GM23338 (cell line): ENCODE measurements around the gene RALBP1. TPM values are rescaled to one million over a fixed set of nuclear protein-coding genes. Genes with fewer than 3 reads are reported as not detected.

Experiments used
- ATAC-seq: fragments of 200-7000 bp; cut with Tn5 transposase; 3 replicates; pipeline ENCODE4 v1.9.1; 2020
- DNase-seq: peaks from one replicate; pipeline ENCODE4 v3.0.0-alpha.2; 2015; ENCODE audit warnings: low spot score
- H2AFZ ChIP-seq: fragments of 200-600 bp; sonication (generic); 2 replicates; pipeline ENCODE4 v1.8.0; 2016; ENCODE audit warnings: antibody characterized with exemption, mild to moderate bottlenecking, moderate library complexity
- H3F3A ChIP-seq: fragments of 200-600 bp; sonication (generic); replicated peaks from 2 replicates; pipeline ENCODE4 v1.8.0; 2017; ENCODE audit warnings: antibody characterized with exemption, mixed run types, low read depth
- H3K27ac ChIP-seq: fragments of 200-600 bp; sonication (generic); 2 replicates; pipeline ENCODE4 v1.6.1; 2016; ENCODE audit warnings: low read depth
- H3K27me3 ChIP-seq: fragments of 200-600 bp; sonication (generic); 2 replicates; pipeline ENCODE4 v1.8.0; 2016; ENCODE audit warnings: mild to moderate bottlenecking, mixed run types, moderate library complexity; ENCODE audit not compliant: insufficient read depth
- H3K36me3 ChIP-seq: fragments of 200-600 bp; sonication (generic); 2 replicates; pipeline ENCODE4 v1.8.0; 2016; ENCODE audit warnings: mild to moderate bottlenecking; ENCODE audit not compliant: insufficient read depth
- H3K4me1 ChIP-seq: fragments of 200-600 bp; sonication (generic); 2 replicates; pipeline ENCODE4 v1.8.0; 2016; ENCODE audit warnings: mild to moderate bottlenecking, moderate library complexity; ENCODE audit not compliant: insufficient read depth
- H3K4me2 ChIP-seq: fragments of 200-600 bp; sonication (generic); 2 replicates; pipeline ENCODE4 v1.7.1; 2017; ENCODE audit warnings: mixed run types
- H3K4me3 ChIP-seq: fragments of 200-600 bp; sonication (generic); 2 replicates; pipeline ENCODE4 v1.6.1; 2016; ENCODE audit warnings: mixed run types
- H3K79me2 ChIP-seq: fragments of 200-600 bp; sonication (generic); replicated peaks from 2 replicates; pipeline ENCODE4 v1.8.0; 2017; ENCODE audit warnings: mild to moderate bottlenecking; ENCODE audit not compliant: insufficient read depth
- H3K9me2 ChIP-seq: fragments of 200-600 bp; sonication (generic); 2 replicates; pipeline ENCODE4 v1.8.0; 2017; ENCODE audit not compliant: insufficient read depth
- H4K20me1 ChIP-seq: fragments of 200-600 bp; sonication (generic); replicated peaks from 2 replicates; pipeline ENCODE4 v1.8.0; 2017; ENCODE audit warnings: mild to moderate bottlenecking; ENCODE audit not compliant: insufficient read depth
- H3K27ac Mint-ChIP-seq: 2 replicates; pipeline ENCODE4 v1.8.0; 2020; ENCODE audit warnings: inconsistent platforms, mild to moderate bottlenecking, moderate library complexity, mixed read lengths
- H3K27me3 Mint-ChIP-seq: 3 replicates; pipeline ENCODE4 v1.8.0; 2022; ENCODE audit warnings: low read depth, mild to moderate bottlenecking, moderate library complexity, mixed read lengths, inconsistent platforms; ENCODE audit not compliant: insufficient read depth, poor library complexity
- H3K36me3 Mint-ChIP-seq: 3 replicates; pipeline ENCODE4 v1.8.0; 2021; ENCODE audit warnings: low read depth, mild to moderate bottlenecking, inconsistent platforms, moderate library complexity, mixed read lengths
- H3K4me1 Mint-ChIP-seq: 3 replicates; pipeline ENCODE4 v1.8.0; 2020; ENCODE audit warnings: mild to moderate bottlenecking, inconsistent platforms, mixed read lengths
- H3K4me3 Mint-ChIP-seq: 3 replicates; pipeline ENCODE4 v1.8.0; 2021; ENCODE audit warnings: moderate library complexity, mild to moderate bottlenecking, inconsistent platforms, mixed read lengths
- H3K9me3 Mint-ChIP-seq: 3 replicates; pipeline ENCODE4 v1.8.0; 2020; ENCODE audit warnings: moderate library complexity, mild to moderate bottlenecking, inconsistent platforms, mixed read lengths
- CREB1 ChIP-seq: fragments of 250-450 bp; sonication (Bioruptor Pico); IDR thresholded peaks from 2 replicates; pipeline ENCODE4 v1.5.0; 2020; ENCODE audit warnings: low read depth, mild to moderate bottlenecking, moderate library complexity
- EZH2 ChIP-seq: fragments of 200-600 bp; sonication (generic); IDR thresholded peaks from one replicate; pipeline ENCODE4 v1.8.0; 2017; ENCODE audit warnings: antibody characterized with exemption, mild to moderate bottlenecking, low read depth; ENCODE audit not compliant: unreplicated experiment
- EZH2phosphoT487 ChIP-seq: fragments of 200-600 bp; sonication (generic); IDR thresholded peaks from one replicate; pipeline ENCODE4 v1.8.1; 2018; ENCODE audit warnings: antibody characterized with exemption; ENCODE audit not compliant: unreplicated experiment
- JUNB ChIP-seq: IDR thresholded peaks from one replicate; pipeline ENCODE4 v1.6.1; 2016; ENCODE audit warnings: antibody characterized with exemption; ENCODE audit not compliant: unreplicated experiment
- NANOG ChIP-seq: IDR thresholded peaks from 2 replicates; pipeline ENCODE4 v1.6.1; 2016; ENCODE audit warnings: antibody characterized with exemption, borderline replicate concordance
- POLR2AphosphoS5 ChIP-seq: IDR thresholded peaks from 2 replicates; pipeline ENCODE4 v1.6.1; 2016; ENCODE audit warnings: antibody characterized with exemption, low read depth
- STAT1 ChIP-seq: IDR thresholded peaks from one replicate; pipeline ENCODE4 v1.6.1; 2016; ENCODE audit warnings: antibody characterized with exemption; ENCODE audit not compliant: unreplicated experiment
- ZNF114 ChIP-seq: fragments of 250-450 bp; sonication (Bioruptor Pico); IDR thresholded peaks from 2 replicates; pipeline ENCODE4 v1.5.0; 2020; ENCODE audit warnings: mild to moderate bottlenecking, moderate library complexity
- ZNF331 ChIP-seq: fragments of 250-450 bp; sonication (Bioruptor Pico); IDR thresholded peaks from 2 replicates; pipeline ENCODE4 v1.5.0; 2020; ENCODE audit warnings: low read depth, mild to moderate bottlenecking, moderate library complexity
- polyA plus RNA-seq: library from polyadenylated mRNA; unstranded; fragments of >200 nt; fragmentation: Nextera tagmentation; extraction: Ambion mirVana; gene quantifications from 2 replicates; pipeline ENCODE4 v1.2.1, GENCODE V29; 2016
- total RNA-seq: library from RNA; depleted of rRNA; stranded (reverse); fragments of >200 nt; shearing (Covaris generic); gene quantifications from 2 replicates; pipeline ENCODE4 v1.2.3, GENCODE V29; 2014
- TF ChIP-seq, protein P1 (sequence below), 2 experiments: fragments of 200-600 bp in 1 of 2; sonication (generic) in 1 of 2; conservative IDR thresholded peaks; 2 replicates each; pipeline versions ENCODE4 v1.5.1 to v1.6.1; 2016 to 2017; ENCODE audit warnings: antibody characterized with exemption in 2 of 2, low read depth in 2 of 2, mild to moderate bottlenecking in 2 of 2, moderate library complexity in 1 of 2
- TF ChIP-seq, protein P2 (sequence below): IDR thresholded peaks from one replicate; pipeline ENCODE4 v1.6.1; 2018; ENCODE audit warnings: antibody characterized with exemption; ENCODE audit not compliant: unreplicated experiment
- TF ChIP-seq, protein P3 (sequence below): fragments of 250-450 bp; sonication (Bioruptor Pico); IDR thresholded peaks from 2 replicates; pipeline ENCODE4 v1.5.0; 2020; ENCODE audit warnings: mild to moderate bottlenecking, moderate library complexity
- TF ChIP-seq, protein P4 (sequence below): IDR thresholded peaks from 2 replicates; pipeline ENCODE4 v1.6.1; 2016; ENCODE audit warnings: antibody characterized with exemption

RALBP1 gene
- total and polyA plus RNA-seq, 2 experiments from 2014 or later = 80.9 to 103 TPM

DNA sequence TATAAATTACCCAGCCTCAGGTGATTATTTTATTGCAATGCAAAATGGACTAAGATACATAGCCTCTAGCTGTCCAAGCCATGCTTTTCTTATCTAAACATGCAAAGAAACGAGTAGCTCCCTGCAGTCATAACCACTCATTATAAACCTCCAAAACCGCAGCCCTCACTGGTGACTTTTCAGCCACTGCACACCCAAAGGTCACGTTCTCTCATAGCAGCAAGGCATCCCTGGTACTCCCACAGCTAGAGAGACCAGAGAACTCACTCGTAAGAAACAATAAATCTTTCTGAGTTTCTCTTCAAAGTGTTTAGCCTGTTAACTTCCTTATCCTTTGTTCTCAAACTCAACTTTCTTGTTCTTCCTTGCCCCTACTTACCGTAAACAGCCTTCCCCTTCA is 28.5 kb upstream of the RALBP1 start:
- DNase-seq (no peak), ATAC-seq (no peak)
- Histone ChIP-seq H4K20me1 (no peaks in the 10 kb centered on the region), H3K27me3 (no peaks in the 10 kb centered on the region), H3K27ac (no peak overlapping the region), H3F3A (no peaks in the 10 kb centered on the region; the same call in 1 of the 2 replicates), H2AFZ (no peak overlapping the region), H3K4me2 (no peak overlapping the region), H3K36me3 (no peaks in the 10 kb centered on the region; the same call in 1 of the 2 replicates), H3K9me2 (0 out of 2 replicates have a peak, but pooled peaks cover 5% of the 10 kb centered on the region), H3K4me1 (no peaks in the 10 kb centered on the region), H3K79me2 (no peaks in the 10 kb centered on the region), H3K4me3 (no peak overlapping the region)
- Mint-ChIP-seq H3K36me3 (peaks cover 17% of the 10 kb centered on the region), H3K27ac (no peak overlapping the region), H3K4me3 (no peak overlapping the region), H3K4me1 (no peaks in the 10 kb centered on the region; the same call in 2 of the 3 replicates), H3K9me3 (peaks cover 27% of the 10 kb centered on the region), H3K27me3 (peaks cover 3% of the 10 kb centered on the region)
- TF ChIP-seq JUNB (no peak), CREB1 (no peak), EZH2phosphoT487 (no peak), STAT1 (no peak), NANOG (no peak), POLR2AphosphoS5 (no peak), EZH2 (no peak), ZNF331 (CRISPR knock-in tag) (no peak), ZNF114 (no peak)
- TF ChIP-seq, protein P1, sequence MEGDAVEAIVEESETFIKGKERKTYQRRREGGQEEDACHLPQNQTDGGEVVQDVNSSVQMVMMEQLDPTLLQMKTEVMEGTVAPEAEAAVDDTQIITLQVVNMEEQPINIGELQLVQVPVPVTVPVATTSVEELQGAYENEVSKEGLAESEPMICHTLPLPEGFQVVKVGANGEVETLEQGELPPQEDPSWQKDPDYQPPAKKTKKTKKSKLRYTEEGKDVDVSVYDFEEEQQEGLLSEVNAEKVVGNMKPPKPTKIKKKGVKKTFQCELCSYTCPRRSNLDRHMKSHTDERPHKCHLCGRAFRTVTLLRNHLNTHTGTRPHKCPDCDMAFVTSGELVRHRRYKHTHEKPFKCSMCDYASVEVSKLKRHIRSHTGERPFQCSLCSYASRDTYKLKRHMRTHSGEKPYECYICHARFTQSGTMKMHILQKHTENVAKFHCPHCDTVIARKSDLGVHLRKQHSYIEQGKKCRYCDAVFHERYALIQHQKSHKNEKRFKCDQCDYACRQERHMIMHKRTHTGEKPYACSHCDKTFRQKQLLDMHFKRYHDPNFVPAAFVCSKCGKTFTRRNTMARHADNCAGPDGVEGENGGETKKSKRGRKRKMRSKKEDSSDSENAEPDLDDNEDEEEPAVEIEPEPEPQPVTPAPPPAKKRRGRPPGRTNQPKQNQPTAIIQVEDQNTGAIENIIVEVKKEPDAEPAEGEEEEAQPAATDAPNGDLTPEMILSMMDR (conservative IDR thresholded peaks at IDR 0.05; ENCODE audit: low read depth in 2 of 2) = no peak
- TF ChIP-seq, protein P2, sequence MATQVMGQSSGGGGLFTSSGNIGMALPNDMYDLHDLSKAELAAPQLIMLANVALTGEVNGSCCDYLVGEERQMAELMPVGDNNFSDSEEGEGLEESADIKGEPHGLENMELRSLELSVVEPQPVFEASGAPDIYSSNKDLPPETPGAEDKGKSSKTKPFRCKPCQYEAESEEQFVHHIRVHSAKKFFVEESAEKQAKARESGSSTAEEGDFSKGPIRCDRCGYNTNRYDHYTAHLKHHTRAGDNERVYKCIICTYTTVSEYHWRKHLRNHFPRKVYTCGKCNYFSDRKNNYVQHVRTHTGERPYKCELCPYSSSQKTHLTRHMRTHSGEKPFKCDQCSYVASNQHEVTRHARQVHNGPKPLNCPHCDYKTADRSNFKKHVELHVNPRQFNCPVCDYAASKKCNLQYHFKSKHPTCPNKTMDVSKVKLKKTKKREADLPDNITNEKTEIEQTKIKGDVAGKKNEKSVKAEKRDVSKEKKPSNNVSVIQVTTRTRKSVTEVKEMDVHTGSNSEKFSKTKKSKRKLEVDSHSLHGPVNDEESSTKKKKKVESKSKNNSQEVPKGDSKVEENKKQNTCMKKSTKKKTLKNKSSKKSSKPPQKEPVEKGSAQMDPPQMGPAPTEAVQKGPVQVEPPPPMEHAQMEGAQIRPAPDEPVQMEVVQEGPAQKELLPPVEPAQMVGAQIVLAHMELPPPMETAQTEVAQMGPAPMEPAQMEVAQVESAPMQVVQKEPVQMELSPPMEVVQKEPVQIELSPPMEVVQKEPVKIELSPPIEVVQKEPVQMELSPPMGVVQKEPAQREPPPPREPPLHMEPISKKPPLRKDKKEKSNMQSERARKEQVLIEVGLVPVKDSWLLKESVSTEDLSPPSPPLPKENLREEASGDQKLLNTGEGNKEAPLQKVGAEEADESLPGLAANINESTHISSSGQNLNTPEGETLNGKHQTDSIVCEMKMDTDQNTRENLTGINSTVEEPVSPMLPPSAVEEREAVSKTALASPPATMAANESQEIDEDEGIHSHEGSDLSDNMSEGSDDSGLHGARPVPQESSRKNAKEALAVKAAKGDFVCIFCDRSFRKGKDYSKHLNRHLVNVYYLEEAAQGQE = no peak
- TF ChIP-seq, protein P3, sequence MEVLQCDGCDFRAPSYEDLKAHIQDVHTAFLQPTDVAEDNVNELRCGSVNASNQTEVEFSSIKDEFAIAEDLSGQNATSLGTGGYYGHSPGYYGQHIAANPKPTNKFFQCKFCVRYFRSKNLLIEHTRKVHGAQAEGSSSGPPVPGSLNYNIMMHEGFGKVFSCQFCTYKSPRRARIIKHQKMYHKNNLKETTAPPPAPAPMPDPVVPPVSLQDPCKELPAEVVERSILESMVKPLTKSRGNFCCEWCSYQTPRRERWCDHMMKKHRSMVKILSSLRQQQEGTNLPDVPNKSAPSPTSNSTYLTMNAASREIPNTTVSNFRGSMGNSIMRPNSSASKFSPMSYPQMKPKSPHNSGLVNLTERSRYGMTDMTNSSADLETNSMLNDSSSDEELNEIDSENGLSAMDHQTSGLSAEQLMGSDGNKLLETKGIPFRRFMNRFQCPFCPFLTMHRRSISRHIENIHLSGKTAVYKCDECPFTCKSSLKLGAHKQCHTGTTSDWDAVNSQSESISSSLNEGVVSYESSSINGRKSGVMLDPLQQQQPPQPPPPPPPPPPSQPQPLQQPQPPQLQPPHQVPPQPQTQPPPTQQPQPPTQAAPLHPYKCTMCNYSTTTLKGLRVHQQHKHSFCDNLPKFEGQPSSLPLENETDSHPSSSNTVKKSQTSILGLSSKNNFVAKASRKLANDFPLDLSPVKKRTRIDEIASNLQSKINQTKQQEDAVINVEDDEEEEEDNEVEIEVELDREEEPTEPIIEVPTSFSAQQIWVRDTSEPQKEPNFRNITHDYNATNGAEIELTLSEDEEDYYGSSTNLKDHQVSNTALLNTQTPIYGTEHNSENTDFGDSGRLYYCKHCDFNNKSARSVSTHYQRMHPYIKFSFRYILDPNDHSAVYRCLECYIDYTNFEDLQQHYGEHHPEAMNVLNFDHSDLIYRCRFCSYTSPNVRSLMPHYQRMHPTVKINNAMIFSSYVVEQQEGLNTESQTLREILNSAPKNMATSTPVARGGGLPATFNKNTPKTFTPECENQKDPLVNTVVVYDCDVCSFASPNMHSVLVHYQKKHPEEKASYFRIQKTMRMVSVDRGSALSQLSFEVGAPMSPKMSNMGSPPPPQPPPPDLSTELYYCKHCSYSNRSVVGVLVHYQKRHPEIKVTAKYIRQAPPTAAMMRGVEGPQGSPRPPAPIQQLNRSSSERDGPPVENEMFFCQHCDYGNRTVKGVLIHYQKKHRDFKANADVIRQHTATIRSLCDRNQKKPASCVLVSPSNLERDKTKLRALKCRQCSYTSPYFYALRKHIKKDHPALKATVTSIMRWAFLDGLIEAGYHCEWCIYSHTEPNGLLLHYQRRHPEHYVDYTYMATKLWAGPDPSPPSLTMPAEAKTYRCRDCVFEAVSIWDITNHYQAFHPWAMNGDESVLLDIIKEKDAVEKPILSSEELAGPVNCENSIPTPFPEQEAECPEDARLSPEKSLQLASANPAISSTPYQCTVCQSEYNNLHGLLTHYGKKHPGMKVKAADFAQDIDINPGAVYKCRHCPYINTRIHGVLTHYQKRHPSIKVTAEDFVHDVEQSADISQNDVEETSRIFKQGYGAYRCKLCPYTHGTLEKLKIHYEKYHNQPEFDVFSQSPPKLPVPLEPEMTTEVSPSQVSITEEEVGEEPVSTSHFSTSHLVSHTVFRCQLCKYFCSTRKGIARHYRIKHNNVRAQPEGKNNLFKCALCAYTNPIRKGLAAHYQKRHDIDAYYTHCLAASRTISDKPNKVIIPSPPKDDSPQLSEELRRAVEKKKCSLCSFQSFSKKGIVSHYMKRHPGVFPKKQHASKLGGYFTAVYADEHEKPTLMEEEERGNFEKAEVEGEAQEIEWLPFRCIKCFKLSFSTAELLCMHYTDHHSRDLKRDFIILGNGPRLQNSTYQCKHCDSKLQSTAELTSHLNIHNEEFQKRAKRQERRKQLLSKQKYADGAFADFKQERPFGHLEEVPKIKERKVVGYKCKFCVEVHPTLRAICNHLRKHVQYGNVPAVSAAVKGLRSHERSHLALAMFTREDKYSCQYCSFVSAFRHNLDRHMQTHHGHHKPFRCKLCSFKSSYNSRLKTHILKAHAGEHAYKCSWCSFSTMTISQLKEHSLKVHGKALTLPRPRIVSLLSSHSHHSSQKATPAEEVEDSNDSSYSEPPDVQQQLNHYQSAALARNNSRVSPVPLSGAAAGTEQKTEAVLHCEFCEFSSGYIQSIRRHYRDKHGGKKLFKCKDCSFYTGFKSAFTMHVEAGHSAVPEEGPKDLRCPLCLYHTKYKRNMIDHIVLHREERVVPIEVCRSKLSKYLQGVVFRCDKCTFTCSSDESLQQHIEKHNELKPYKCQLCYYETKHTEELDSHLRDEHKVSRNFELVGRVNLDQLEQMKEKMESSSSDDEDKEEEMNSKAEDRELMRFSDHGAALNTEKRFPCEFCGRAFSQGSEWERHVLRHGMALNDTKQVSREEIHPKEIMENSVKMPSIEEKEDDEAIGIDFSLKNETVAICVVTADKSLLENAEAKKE = no peak
- TF ChIP-seq, protein P4, sequence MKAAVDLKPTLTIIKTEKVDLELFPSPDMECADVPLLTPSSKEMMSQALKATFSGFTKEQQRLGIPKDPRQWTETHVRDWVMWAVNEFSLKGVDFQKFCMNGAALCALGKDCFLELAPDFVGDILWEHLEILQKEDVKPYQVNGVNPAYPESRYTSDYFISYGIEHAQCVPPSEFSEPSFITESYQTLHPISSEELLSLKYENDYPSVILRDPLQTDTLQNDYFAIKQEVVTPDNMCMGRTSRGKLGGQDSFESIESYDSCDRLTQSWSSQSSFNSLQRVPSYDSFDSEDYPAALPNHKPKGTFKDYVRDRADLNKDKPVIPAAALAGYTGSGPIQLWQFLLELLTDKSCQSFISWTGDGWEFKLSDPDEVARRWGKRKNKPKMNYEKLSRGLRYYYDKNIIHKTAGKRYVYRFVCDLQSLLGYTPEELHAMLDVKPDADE = no peak
